Heart right ventricle (tissue), 16 donors: Measurements from ENCODE around the gene CCDC192. TPM values are rescaled to one million over a fixed set of nuclear protein-coding genes. Genes with fewer than 3 reads are reported as not detected.

Experiments used
- ATAC-seq, 8 donors: fragments of 200-7000 bp; cut with Tn5 transposase; one replicate each; pipeline ENCODE4 v1.9.1; 2020; ENCODE audit warnings: mild to moderate bottlenecking in 8 of 8, moderate library complexity in 8 of 8, moderate number of reproducible peaks in 1 of 8
- DNase-seq, 2 donors: peaks; one replicate each; pipeline ENCODE4 v3.0.0-alpha.2; 2020
- H3K27ac ChIP-seq, 10 donors: fragments of 200-600 bp; sonication (generic) in 2 of 10; one replicate each; pipeline versions ENCODE4 v1.5.0 to v1.8.0; 2020 to 2022; ENCODE audit warnings: mild to moderate bottlenecking in 3 of 10
- H3K27me3 ChIP-seq, 7 donors: fragments of 200-600 bp; one replicate each; pipeline ENCODE4 v1.8.0; 2021 to 2022; ENCODE audit warnings: mild to moderate bottlenecking in 2 of 7
- H3K36me3 ChIP-seq, 9 donors: fragments of 200-600 bp; sonication (generic) in 1 of 9; one replicate each; pipeline versions ENCODE4 v1.5.0 to v1.8.0; 2020 to 2022; ENCODE audit warnings: mild to moderate bottlenecking in 2 of 9
- H3K4me1 ChIP-seq, 9 donors: fragments of 200-600 bp; sonication (generic) in 1 of 9; one replicate each; pipeline versions ENCODE4 v1.5.0 to v1.8.0; 2020 to 2022; ENCODE audit warnings: mild to moderate bottlenecking in 4 of 9
- H3K4me3 ChIP-seq, 10 donors: fragments of 200-600 bp; sonication (generic) in 2 of 10; one replicate each; pipeline versions ENCODE4 v1.5.0 to v1.8.0; 2020 to 2022; ENCODE audit warnings: mild to moderate bottlenecking in 7 of 10, moderate library complexity in 2 of 10
- H3K9me3 ChIP-seq, 11 donors: fragments of 200-600 bp in 10 of 11; sonication (generic) in 2 of 11; one replicate each; pipeline versions ENCODE4 v1.5.0 to v1.8.0; 2013 to 2022; ENCODE audit warnings: mild to moderate bottlenecking in 2 of 11, control low read depth in 1 of 11, moderate library complexity in 1 of 11
- WGBS, 2 donors: extraction: QIAGEN DNeasy Blood & Tissue Kit; methylation state at CpG; one replicate each; pipeline ENCODE4 v1.1.7; 2013; ENCODE audit warnings: inconsistent platforms in 1 of 2; 5-methylcytosine and 5-hydroxymethylcytosine counted together
- intact Hi-C, 10 donors: fragments of 100-400 bp; cut with DNase I; formaldehyde crosslinking; loops; one replicate each; pipeline versions ENCODE4 v1.11.1 to v1.14.2; 2022
- polyA plus RNA-seq, 2 donors: library from polyadenylated mRNA; stranded (reverse); fragments of 200-250 nt; gene quantifications; one replicate each; pipeline ENCODE4 v1.2.3, GENCODE V29; 2013
- total RNA-seq, 10 donors: library from RNA; stranded (reverse); fragmentation: NEBNext Ultra II Directional in 3 of 10; extraction: Animal tissue kit (Norgen Biotek cat#: 25700) in 3 of 10; gene quantifications; one replicate each; pipeline versions ENCODE4 v1.2.1 to v1.2.4, GENCODE V29; 2021 to 2023
- TF ChIP-seq, protein P1 (sequence below), 9 donors: fragments of 200-600 bp; sonication (generic) in 2 of 9; IDR thresholded peaks; one replicate each; pipeline versions ENCODE4 v1.5.0 to v1.8.0; 2021 to 2022; ENCODE audit warnings: antibody characterized with exemption in 9 of 9, mild to moderate bottlenecking in 5 of 9, moderate library complexity in 1 of 9
- donor health status: Arrhythmogenic right ventricular cardiomyopathy.
- donor health status: ischemic (EF 13 %, LVEDD 7.1; RV severe dilation, severe dysfunction).
- donor health status: healthy with polysubstance abuse.
- donor health status: DM: no; HTN: yes; CAD: no.
- donor health status: DM: no; HTN: no; CAD: no.
- donor health status: ischemic (EF 25% LVEDD 6.9; RV normal size, moderate dysfunction).
- donor health status: ischemic (EF 25% LVEDD 5.7; RV mildly dilated, moderate dysfunction).
- donor health status: healthy.
- donor health status: DM: yes; HTN: yes; CAD: no.
- donor health status: Ischemic cardiomyopathy.
- donor health status: ischemic (EF 35%, LVEDD 5.7; RV mildly dilated, moderate dysfunction).
- donor health status: nonischemic (EF 11% LVEDD 7.7; RV severe dilation, severe dysfunction).
- donor health status: DM: yes; HTN: yes; CAD: no.
- donor health status: PGD.
- donor health status: ischemic (EF 29% LVEDD 5.4; RV normal size, mild dysfunction).
- donor health status: nonischemic (EF 23%, LVEDD 6.1; RV moderate dilation, normal function).

Gene CCDC192
- total and polyA plus RNA-seq, 12 donors = 0.13 to 0.76 (median 0.33) TPM; not detected in 8

DNA sequence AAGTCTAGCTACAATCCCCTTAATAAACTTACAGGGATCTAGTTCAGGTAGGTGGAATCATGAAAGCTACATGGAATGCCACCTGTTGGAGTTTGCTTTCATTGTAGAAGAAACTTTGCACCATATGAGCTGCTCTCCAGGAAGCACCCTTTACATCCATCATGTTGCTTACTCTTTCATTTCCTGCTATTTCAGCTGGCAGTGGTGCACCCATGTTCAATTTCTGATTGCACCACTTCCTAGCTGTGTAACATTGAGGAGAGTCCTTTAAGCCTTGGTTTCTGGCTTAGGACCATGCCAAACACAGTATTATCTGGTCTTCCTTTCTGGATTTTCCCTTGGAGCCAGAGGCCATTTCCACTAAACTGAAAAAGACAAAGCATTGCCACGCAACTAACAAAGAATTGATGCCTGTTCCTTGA is 257.1 kb downstream of the CCDC192 start:
- intact Hi-C loops = loop anchor here in 3 of 10 donors (5.0 kb wide), 2 partner anchors 68 to 122 kb away; partner anchors contain the start of gene SLC12A2 (in 2 of the 3)
- H3K36me3 ChIP-seq = peaks cover 0 to 3% (median 0%) of the 10 kb centered on the region in 9 donors
- no peak overlapping the region for H3K4me3 ChIP-seq
- H3K4me1 ChIP-seq = peaks cover 22 to 75% (median 40%) of the 10 kb centered on the region in 9 donors
- ATAC-seq = peak in 7 of 8 donors; percentile 19 to 57 (median 42)
- WGBS, 2 donors = 67 to 71% methylated on average over 1 of the region's 1 CpG
- no peak for DNase-seq
- H3K27me3 ChIP-seq = no peaks in the 10 kb centered on the region
- H3K27ac ChIP-seq = peak overlapping the region in 7 of 10 donors; percentile 34 to 81 (median 63)
- TF ChIP-seq, protein P1, sequence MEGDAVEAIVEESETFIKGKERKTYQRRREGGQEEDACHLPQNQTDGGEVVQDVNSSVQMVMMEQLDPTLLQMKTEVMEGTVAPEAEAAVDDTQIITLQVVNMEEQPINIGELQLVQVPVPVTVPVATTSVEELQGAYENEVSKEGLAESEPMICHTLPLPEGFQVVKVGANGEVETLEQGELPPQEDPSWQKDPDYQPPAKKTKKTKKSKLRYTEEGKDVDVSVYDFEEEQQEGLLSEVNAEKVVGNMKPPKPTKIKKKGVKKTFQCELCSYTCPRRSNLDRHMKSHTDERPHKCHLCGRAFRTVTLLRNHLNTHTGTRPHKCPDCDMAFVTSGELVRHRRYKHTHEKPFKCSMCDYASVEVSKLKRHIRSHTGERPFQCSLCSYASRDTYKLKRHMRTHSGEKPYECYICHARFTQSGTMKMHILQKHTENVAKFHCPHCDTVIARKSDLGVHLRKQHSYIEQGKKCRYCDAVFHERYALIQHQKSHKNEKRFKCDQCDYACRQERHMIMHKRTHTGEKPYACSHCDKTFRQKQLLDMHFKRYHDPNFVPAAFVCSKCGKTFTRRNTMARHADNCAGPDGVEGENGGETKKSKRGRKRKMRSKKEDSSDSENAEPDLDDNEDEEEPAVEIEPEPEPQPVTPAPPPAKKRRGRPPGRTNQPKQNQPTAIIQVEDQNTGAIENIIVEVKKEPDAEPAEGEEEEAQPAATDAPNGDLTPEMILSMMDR (IDR thresholded peaks at IDR 0.05) = no peak
- peaks cover 0 to 7% (median 0%) of the 10 kb centered on the region in 11 donors for H3K9me3 ChIP-seq

- H3K36me3 ChIP-seq = peaks cover 0 to 4% (median 0%) of the 10 kb centered on the region in 9 donors
- WGBS, 2 donors = 63 to 65% methylated on average over 2 of the region's 2 CpGs
- no peak overlapping the region for H3K4me3 ChIP-seq
- TF ChIP-seq, protein P1 (IDR thresholded peaks at IDR 0.05) = no peak
- H3K4me1 ChIP-seq = peaks cover 22 to 75% (median 40%) of the 10 kb centered on the region in 9 donors
- no peaks in the 10 kb centered on the region for H3K27me3 ChIP-seq
- H3K9me3 ChIP-seq = no peaks in the 10 kb centered on the region
- intact Hi-C loops = loop anchor here in 3 of 10 donors (5.0 kb wide), 2 partner anchors 69 to 121 kb away; partner anchors contain the start of gene SLC12A2 (in 2 of the 3)
- peak in 5 of 8 donors; percentile 65 to 79 (median 76) for ATAC-seq
- DNase-seq = peak in 1 of 2 donors; percentile 32
- H3K27ac ChIP-seq = peak overlapping the region; percentile 13 to 81 (median 60)
Observed at GRCh38 chr5:127961006-127961762, 258.0 kb downstream of the CCDC192 start.

DNA sequence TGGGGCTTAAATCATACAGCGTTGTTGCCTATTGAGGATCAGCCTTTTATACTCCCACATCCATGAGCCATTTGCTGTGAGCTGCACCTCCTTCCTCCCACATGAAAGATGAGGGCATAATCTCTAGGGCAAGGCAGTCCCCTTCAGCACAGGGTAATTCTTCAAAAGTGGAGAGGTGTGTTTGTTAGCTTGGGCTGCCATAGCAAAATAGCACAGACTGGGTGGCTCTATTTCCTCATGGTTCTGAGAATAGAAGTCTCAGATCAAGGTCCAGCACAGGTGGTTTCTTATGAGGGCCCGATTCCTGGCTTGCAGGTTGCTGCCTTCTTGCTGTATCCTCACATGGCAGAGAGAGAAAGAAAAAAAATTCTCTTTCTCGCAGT is 258.6 kb downstream of the CCDC192 start:
- TF ChIP-seq, protein P1 (IDR thresholded peaks at IDR 0.05) = no peak
- no peaks in the 10 kb centered on the region for H3K27me3 ChIP-seq
- no peaks in the 10 kb centered on the region for H3K9me3 ChIP-seq
- DNase-seq = no peak
- no peak overlapping the region for H3K4me3 ChIP-seq
- WGBS, 2 donors = 84 to 87% methylated on average over 3 of the region's 3 CpGs
- H3K27ac ChIP-seq = peak overlapping the region; percentile 13 to 81 (median 60)
- ATAC-seq = peak in 1 of 8 donors; percentile 10
- H3K4me1 ChIP-seq = peaks cover 22 to 73% (median 40%) of the 10 kb centered on the region in 9 donors
- intact Hi-C loops = loop anchor here in 3 of 10 donors (5.0 kb wide), 2 partner anchors 69 to 121 kb away; partner anchors contain the start of gene SLC12A2 (in 2 of the 3)
- peaks cover 0 to 6% (median 0%) of the 10 kb centered on the region in 9 donors for H3K36me3 ChIP-seq

GRCh38 chr5:127962491-127962890 is 259.3 kb downstream of the CCDC192 start:
- Histone ChIP-seq H3K9me3 (no peaks in the 10 kb centered on the region), H3K4me1 (peaks cover 22 to 66% (median 40%) of the 10 kb centered on the region in 9 donors), H3K27ac (peak overlapping the region in 1 of 10 donors; percentile 65), H3K4me3 (no peak overlapping the region), H3K27me3 (no peaks in the 10 kb centered on the region), H3K36me3 (peaks cover 0 to 6% (median 0%) of the 10 kb centered on the region in 9 donors)
- TF ChIP-seq, protein P1 (IDR thresholded peaks at IDR 0.05) = no peak
- no peak for ATAC-seq
- no peak for DNase-seq
- intact Hi-C loops = loop anchor here in 3 of 10 donors (5.0 kb wide), 2 partner anchors 70 to 120 kb away; partner anchors contain the start of gene SLC12A2 (in 2 of the 3)
- 96 to 100% methylated on average over 1 of the region's 1 CpG for WGBS, 2 donors
